ENCODE results near the gene KDM7A.
"Not testable (repeated sequence)": the region's sequence is repeated elsewhere in the genome, so short reads cannot be mapped to it uniquely, and the experiment has no call there.

KDM7A gene

DNA sequence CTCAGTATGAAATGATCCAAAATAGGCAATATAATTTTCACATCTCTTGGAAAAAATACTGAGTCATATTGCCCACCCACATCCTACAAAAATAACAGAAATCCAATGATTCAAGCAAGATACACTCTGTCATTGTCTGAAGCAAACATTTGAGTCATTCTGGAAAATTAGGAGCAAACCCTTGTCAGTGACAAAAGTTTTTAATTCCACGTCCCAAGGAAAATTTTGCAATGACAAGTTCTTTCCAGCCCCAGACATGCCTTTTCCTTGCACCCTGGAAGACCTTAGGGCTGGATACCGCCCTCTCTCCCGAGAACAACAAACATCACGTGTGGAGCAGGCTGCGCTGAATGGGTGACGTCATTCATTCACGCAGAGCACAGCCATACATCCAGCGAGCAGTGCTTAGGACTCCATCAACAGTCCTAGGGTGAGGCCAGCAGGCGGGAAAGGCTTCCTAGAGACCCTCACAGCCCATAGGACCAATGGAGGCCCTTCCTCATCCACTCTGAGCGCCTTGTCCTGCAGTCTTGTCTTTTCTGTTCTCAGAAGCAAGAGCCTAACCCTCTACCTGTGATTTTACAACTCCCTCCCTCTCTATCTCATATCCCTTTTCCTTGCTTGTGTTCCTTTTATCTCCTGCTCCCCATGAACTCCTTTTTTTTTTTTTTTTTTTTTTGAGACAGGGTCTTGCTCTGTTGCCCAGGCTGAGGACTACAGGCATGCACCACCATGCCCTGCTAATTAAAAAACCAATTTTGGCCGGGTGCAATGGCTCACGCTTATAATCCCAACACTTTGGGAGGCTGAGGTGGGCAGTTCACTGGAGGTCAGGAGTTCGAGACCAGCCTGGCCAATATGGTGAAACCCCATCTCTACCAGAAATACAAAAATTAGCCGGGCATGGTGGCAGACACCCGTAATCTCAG is 23.5 kb upstream of the KDM7A start:
- no peak for DNase-seq

DNA sequence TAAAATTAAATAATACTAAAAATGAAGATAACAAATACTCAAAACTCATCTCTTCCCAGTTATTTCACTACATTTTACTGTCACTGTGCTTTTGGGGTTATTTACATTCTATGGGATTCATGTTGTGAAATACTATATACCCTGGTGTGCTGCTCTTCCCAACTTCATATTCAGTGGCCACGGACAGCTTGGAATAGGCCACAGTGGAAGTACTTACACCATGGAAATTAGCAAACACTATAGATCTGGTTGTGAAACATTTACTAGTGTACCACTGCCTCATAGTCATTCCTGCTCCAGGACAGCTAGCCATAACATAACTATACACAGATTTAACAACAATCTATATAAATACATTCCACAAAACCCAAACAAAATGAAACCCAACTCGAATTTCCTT is 21.2 kb upstream of the KDM7A start:
- no peak for DNase-seq

DNA sequence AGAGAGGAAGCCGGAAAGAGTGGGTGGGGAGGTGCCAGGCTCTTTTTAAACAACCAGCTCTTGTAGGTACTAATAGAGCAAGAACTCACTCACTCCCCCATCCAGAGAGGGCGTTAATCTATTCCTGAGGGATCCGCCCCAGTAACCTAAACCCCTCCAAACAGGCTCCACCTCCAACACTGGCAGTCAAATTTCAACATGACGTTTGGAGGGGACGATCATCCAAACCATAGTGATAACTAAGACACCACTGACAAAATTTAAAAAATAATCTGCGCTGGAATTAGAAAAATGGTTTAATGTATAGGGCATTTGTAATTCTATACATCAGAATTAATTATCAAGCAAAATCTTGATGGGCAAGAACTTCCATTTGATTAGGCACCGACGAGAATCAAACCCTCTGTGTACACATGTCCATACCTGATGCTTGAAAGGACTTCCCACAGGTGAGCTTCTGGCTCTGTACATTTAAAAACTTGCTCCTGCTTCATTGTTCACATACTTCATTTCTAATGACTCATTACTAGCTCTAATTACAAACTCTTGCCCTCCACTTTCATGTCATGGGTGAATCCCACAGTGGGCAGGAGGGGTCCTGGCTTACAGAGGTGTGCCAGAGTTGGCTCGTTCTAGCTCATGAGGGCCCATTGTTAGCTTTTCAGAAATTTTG is 20.6 kb upstream of the KDM7A start:
- no peak for DNase-seq

DNA sequence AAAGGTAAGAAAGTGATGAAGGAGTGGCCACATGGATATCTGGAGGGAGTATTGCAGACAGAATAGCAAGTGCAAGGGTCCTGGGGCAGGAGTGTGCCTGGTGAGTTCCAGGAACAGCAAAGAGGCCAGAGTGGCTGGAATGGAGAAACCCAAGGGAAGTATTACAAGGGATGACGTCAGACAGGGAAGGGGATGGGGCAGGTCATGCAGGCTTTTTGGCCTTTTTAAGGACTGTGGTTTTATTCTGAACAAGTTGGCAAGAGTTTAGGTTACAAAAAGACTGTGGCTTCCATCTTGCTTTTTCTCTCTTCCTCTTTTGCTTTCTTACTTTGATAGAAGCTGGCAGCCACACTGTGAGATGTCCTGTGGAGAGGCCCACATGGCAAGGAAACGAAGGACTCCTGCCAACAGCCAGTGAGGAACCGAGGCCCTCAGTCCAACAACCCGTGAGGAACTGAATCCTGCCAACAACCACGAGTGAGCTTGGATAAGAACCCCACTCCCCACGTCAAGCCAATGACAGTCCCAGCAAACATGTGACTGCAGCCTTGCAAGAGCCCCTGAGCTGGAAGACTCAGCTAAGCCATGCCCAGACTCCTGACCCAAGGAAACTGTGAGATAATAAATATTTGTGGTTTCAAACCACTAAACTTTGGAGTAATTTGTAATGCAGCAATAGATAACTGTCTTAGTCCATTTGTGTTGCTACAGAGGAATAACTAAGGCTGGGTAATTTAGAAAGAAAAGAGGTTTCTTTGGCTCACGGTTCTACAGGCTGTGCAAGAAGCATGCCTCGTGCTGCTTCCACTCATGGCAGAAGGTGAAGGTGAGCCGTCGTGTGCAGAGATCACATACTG is 19.8 kb upstream of the KDM7A start:
- no peak for DNase-seq

DNA sequence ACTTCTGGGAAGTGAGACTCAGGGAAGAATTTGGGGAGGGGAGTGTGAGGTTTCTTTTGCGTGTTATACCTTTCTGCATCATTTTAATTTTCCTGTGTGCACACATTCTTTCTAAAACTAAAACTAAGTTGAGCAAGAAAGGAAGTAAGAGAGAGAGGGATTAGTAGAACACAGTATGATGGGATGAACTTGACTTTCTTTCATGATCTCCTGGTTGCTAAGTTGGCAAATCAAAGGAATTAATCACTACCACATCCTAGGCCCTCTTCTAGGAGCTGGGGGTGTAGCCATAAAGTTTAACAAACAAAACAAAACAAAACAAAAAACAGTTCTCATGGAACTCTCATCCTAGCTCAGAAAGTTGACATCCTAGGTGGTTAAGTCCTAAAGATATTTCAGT is 19.1 kb upstream of the KDM7A start:
- no peak for DNase-seq

DNA sequence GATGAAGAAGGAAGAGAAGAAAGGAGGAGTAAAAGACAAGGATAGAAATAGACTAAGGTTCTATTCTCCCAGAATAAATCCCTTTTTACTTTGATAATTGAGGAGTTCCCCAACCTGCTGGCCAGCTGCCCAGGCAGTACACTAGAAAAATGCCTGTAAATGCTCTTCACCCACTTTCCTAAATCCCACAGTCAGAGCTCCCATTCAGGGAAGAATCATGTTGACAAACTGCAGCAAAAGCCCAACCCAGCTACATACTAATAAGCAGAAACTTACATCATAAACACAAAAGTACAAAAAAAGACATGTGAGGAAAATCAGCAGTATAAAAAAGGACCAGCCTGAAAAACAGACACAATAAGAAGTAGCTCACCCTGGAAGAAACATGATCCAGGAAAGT is 15.8 kb upstream of the KDM7A start:
- DNase-seq, result no peak

DNA sequence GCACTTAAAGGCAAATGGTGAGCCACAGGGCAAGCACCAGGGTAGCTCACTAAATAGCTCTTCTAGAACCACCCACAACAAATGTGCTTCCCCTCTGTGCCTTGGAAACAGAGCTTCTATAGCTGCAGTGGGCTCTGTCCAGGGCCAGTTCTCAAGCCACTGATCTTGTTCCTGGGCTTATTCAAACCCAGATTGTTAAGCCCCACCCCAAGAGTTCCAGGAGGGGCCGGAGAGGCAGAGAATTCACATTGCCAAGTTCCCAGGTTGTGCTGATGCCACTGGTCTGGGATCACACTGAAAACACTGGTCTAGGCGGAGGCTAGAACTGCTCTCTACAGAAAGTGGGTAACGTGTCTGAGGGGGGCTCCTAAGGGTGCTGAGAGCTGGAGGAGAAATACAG is 15.4 kb upstream of the KDM7A start:
- DNase-seq, result no peak

DNA sequence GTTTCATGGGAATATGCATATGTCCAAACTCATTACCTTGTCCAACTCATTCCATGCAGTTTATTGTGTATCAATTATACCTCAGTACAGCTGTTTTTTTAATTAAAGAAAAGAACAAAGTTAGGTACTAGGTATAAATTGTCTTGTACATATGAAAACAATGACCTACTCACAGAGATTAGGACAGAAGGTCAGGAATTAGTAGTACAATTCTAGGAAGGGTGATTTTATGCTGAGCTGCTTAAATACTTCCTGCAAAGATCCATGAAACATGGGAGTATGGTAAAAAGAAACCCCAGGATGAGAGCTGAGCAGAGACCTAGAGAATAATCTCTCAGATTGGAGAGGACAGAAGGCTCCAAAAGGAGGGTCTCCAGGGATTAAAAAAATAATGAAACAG is 13.8 kb upstream of the KDM7A start:
- no peak for DNase-seq

DNA sequence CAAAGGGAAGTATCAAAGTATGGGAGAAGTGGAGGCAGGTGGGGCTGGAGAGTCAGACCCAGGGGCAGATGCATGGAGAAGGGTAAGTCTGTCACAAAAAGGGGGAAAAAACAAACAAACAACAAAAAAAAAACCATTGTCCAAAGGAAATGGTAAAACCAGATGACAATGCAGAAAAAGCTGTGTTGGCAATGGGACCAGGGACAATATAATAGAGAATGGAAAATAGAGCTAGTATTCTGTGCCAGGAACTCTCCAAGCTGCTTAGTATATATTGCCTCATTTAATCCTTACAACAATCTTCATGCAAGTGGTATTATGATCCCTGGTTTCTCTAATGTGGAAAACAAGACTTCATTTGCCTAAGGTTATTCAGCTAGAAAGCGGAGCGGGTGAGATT is 13.1 kb upstream of the KDM7A start:
- no peak for DNase-seq

DNA sequence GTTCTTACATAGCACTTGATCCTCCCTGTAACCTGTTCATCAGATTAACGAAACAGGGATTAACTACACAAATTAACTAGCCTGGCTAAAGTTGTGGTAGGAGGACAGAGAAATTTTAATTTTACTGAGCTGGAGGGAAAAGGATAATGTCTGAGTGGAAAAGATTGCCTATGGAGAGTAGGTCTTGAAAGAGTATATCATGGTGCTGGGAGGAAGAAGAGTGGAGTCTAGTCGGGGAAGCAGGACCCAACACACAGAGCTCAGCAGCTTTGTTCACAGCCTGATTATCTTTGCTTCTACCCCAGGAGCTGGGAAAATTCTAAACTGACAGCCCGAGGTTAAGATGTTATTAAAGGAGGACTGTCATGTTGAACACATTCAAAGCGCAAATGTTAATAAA is 6.1 kb upstream of the KDM7A start:
- no peak for DNase-seq

DNA sequence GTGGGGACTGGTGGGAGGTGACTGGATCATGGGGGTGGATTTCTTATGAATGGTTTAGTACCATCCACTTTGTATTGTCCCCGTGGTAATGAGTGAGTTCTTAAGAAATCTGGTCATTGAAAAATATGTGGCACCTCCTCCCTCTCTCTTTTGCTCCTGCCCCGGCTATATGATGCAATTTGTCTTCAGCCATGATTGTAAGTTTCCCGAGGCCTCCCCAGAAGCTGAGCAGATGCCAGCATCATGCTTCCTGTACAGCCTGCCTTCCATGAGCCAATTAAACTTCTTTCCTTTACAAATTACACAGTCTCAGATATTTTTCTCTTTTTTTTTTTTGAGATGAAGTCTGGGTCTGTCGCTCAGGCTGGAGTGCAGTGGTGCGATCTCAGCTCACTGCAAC is 2.6 kb upstream of the KDM7A start:
- DNase-seq, result no peak

DNA sequence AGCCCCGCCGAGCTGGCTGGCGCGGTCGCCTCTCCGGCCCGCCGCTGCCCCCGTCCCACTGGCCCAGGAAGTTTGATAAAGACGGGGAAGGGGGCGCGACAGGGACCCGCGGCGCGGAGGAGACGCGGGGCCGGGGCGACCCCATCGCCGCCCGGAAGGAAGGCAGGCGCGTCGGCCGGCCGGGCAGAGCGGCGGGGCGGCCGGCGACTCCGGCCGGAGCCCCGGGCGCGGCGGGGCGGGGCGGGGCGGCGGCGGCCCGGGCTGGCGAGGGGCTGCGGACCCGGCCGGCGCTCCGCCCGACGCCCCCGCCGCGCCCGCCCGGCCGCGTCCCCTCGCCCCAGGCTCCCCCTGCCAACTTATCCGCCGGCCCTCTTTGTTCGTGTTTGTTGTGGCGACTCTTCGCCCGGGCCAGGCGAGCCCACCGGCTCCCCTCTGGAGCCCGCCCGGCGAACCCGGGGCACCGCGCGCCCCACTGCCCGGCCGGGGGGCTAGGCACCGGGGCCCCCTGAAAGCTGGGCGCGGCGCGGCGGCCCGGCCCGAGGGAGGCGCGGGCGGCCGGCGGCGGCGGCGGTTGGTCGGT is 571 bp downstream of the KDM7A start:
- DNase-seq, result no peak

DNA sequence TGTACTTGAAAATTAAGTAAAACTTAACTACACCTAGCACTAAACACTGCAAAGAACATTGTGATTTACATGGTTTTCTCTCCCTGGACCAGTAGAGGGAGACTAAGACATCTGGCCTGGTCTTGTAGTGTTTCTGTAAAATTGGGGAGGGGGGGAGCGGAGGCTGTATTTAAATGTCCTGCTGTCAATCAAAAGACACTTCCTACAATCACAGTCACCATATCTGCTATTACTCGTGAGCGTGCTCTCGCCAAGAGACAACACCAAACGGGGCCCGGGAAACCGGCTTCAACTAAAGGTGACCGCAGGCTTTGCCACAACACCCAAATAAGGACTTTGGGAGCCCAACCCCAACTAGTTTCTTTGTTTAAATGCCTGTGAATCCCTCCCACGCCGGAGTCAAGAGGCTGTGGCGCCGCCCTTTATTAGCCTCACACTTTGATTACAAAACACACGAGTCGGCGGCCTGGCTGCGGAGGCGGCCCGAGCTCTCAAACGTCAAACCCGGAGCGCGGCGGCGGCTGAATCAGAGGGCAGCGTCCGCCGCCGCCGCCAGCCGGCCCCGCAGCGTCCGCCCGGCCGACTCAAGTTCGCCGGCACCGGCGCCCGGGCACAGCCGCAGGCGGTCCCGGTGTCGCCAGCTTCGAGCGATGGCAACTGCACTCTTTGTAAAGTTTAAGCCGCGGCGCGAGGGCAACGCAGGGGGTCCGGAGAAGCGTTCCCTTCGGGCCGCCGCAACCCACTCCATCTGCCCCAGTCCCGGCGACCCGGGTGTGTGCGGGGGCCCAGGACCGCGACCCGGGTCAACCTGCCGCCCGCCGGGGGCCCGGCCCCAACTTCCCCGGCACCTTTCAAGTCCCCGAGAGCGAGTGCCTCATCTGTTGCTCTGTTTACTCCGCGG is 1.3 kb downstream of the KDM7A start:
- peak; percentile 93 for DNase-seq

DNA sequence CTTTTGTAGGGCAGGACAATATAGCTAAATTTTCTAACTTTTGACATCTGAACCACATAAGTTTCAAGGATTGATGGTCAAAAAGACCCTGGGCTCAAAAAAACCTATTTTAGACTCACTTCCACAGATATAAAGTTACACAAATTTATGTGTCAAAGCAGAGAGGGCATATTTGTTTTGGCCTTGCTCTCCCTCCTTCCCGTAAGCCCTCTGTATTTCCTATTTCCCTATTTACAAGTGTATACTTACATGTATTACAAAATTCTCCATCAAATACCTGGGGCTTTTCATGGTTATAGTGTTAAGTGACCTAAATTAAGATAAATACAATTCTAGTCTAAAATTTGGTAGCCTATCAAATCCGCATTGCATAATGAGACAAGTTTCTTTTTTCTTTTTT is 2.6 kb downstream of the KDM7A start:
- no peak for DNase-seq

DNA sequence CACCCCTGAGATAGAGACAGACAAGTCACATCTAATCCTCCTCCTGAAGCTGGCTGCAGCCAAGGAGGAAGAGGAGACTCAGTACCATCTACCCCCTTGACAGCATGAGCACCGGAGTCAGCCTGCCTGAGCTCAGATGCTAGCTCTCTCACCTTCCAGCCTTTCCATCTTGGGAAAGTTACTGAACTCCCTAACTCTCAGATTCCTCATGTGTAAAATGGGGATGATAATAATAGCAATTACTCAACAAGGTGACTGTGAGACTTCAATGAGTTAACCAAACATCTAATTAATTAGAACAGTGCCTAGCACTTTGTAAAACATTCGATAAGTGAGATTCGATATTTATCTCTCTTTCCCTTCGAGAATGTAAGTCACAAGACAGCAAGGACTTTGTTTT is 6.4 kb downstream of the KDM7A start:
- no peak for DNase-seq

DNA sequence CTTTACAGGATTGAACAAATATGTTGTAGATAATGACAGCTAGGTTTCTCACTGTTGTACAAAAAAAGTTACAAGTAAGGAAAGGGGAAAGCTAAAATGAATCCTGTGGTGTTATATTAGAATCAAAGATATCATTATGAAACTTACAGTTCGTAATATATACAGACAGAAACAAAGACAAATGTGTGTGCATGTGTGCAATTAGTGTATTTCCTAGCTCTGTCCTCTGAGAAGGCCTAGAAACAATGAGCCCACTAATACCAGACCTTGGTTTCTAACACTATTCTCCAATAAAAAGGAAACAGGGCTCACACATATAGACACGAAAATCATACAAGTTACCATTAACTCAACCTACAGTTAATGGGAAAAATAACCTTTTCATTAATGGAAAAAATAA is 8.0 kb downstream of the KDM7A start:
- DNase-seq, result no peak

DNA sequence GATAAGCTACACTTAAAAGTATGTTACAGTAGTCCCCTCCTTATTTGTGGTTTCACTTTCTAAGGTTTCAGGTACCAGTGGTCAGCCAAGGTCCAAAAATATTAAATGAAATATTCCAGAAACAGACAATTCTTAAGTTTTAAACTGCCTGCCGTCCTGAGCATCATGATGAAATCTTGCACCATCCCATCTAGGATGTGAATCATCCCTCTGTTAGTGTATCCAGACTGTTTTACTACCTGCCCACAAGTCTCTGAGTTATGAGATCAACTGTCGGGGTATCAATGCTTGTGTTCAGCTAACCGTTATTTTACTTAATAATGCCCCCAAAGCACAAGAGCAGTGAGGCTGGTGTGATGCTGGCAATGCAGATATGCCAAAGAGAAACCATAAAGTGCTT is 11.4 kb downstream of the KDM7A start:
- DNase-seq, result no peak

DNA sequence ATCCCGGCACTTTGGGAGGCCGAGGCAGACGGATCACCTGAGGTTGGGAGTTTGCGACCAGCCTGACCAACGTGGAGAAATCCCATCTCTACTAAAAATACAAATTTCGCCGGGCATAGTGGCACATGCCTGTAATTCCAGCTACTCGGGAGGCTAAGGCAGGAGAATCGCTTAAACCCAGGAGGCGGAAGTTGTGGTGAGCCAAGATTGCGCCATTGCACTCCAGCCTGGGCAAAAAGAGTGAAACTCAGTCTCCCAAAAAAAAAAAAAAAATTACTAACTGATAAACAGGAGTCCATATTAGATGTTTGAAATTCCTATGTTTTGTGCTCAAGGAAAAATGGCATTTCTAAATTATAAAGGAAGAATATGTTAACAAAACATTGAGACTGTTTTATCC is 14.7 kb downstream of the KDM7A start:
- not testable (repeated sequence) for DNase-seq

DNA sequence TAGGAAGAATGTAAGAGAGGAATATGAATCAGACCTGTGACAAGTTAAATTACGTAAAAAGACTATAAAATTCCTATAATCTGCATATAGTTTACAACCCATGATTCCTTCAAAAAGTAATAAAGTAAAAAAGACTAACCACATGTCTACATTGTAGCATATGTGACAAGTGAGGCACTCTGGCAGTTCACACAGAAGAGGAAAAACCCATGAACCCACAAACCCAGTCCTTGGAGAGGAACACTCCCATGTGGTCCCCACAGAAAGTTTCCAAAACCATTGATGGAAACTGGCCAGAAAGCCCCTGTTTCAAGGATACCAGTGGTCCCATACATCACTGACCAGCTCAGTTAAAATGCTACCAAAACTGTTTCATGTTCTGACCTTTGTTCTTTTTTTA is 15.7 kb downstream of the KDM7A start:
- no peak for DNase-seq

DNA sequence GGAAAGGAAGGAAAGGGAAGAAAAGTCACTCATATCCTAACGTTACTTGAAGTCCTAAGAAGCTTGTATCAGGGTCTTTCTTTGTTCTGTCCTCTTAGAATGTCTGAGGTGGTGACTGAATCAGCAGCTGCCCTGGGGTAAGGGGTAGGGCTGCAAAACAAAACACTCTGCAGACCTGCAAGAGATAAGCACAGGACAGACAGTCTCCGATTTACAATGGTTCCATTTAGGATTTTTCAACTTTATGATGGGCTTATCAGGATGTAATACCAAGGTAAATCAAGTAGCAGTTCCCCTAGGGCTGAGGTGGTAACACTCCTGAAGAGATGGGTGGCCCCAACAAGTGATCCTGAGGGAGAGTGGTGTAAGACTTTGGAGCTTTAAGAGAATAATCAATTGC is 16.5 kb downstream of the KDM7A start:
- DNase-seq, result no peak

DNA sequence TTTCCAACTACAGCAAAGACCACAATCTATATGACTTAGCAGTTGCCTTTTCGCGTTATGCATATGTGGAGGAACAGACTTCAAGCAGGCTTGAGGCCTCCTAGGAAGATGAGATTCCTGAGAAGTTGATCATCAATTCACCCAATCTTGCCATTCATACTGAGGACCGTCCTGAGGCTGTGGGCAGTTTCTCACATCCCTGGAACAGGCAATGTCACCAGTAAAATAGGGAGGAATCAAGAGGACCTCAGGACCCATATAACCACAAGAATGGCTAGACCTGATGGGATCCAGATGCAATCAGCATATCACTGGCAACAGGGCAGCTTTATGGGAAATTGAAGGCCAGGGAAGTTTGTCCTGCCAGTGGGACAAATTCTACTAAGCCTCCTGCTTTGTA is 17.3 kb downstream of the KDM7A start:
- DNase-seq, result no peak

DNA sequence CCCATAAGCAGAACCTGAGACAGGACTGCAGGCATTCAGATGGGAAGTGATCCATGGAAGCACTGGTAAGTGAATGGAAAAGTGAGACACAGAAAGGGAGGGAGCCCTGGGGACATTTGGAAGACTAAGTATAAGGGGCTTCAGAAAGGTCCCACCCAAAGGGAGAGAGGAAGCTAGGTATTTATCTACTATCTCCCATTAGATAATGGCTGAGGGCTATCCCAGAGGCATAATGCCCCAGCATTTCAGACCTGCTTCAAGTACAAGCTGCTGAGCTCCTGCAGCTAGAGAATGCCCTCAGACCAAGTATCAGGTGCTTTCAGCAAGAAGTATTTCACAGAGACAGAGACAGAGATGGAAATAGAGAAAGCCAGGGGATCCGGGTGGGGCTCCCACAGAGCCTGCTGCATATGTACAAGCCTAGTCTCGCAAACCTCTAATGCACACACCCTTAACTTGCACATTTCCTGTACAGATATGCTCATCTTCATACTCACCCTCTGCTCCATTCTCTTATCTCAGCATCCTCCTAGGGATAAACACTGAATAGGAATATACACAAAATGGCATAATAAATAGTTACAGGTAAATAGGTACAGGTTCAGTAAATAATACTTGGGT is 20.2 kb downstream of the KDM7A start:
- DNase-seq, result no peak
